Mammary epithelial cell (primary cell): ENCODE data around the gene COPS7B.

Experiments
- EZH2 ChIP-seq: IDR thresholded peaks from 2 replicates; pipeline ENCODE4 v1.6.1; 2012; ENCODE audit warnings: low read length, inconsistent platforms, borderline replicate concordance
- TF ChIP-seq, protein P1 (sequence below), 2 donors: IDR thresholded peaks in 1 of 2; conservative IDR thresholded peaks in 1 of 2; 2 replicates each; pipeline ENCODE4 v1.5.1; 2011 to 2012; ENCODE audit warnings: inconsistent platforms in 2 of 2, low read length in 2 of 2, mild to moderate bottlenecking in 2 of 2, control low read depth in 1 of 2, low read depth in 1 of 2; ENCODE audit not compliant: insufficient read depth in 1 of 2; ENCODE audit errors: extremely low read depth in 1 of 2

GRCh38 chr2:231785822-231786176 is 446 bp upstream of the COPS7B start:
- TF ChIP-seq EZH2, result no peak
- TF ChIP-seq, protein P1, sequence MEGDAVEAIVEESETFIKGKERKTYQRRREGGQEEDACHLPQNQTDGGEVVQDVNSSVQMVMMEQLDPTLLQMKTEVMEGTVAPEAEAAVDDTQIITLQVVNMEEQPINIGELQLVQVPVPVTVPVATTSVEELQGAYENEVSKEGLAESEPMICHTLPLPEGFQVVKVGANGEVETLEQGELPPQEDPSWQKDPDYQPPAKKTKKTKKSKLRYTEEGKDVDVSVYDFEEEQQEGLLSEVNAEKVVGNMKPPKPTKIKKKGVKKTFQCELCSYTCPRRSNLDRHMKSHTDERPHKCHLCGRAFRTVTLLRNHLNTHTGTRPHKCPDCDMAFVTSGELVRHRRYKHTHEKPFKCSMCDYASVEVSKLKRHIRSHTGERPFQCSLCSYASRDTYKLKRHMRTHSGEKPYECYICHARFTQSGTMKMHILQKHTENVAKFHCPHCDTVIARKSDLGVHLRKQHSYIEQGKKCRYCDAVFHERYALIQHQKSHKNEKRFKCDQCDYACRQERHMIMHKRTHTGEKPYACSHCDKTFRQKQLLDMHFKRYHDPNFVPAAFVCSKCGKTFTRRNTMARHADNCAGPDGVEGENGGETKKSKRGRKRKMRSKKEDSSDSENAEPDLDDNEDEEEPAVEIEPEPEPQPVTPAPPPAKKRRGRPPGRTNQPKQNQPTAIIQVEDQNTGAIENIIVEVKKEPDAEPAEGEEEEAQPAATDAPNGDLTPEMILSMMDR (conservative IDR thresholded peaks at IDR 0.05 in 1 of 2, IDR thresholded peaks at IDR 0.05 in 1 of 2; ENCODE audit: extremely low read depth in 1 of 2, insufficient read depth in 1 of 2, low read depth in 1 of 2, low read length in 2 of 2), result no peak
